GM18867 (cell line): ENCODE data around the gene POLR1B.
"Not testable (repeated sequence)": the region's sequence is repeated elsewhere in the genome, so short reads cannot be mapped to it uniquely, and the experiment has no call there.

Experiments used
- ATAC-seq: cut with Tn5 transposase; IDR thresholded peaks from one replicate; pipeline ENCODE4 v1.9.1; 2021; ENCODE audit warnings: mild to moderate bottlenecking, moderate library complexity; ENCODE audit not compliant: unreplicated experiment

POLR1B gene

GRCh38 chr2:112542123-112542983 lies at the start of gene POLR1B:
Gene POLR1B (plus strand): TSS chr2:112542465. CDS start chr2:112542495, 30 bp downstream.
- peak; percentile 81 for ATAC-seq

GRCh38 chr2:112493048-112493447 lies 49.2 kb upstream of the POLR1B start:
- no peak for ATAC-seq

- ATAC-seq = no peak
Observed at GRCh38 chr2:112493858-112494648, 48.2 kb upstream of the POLR1B start.

- ATAC-seq = no peak
Observed at GRCh38 chr2:112494828-112495227, 47.4 kb upstream of the POLR1B start.

DNA sequence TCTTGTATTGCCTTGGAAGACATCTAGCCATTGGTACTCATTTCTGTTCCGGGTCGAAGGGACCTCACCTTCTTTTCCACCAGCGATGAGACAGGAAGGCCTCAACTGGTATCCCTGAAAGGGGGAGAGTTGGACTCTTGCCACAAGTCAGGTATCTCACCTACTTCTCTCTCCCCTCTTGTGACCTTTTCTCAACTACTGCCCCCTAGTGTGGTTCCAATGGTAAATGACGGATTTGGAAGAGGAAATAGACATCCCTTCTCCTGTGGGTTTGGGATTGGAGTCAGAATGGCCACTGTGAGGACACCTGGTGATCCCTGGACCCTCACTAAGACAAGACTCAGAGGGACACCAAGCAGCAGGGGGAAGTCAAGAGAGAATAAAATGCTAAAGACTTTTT lies 46.4 kb upstream of the POLR1B start:
- ATAC-seq = not testable (repeated sequence)

DNA sequence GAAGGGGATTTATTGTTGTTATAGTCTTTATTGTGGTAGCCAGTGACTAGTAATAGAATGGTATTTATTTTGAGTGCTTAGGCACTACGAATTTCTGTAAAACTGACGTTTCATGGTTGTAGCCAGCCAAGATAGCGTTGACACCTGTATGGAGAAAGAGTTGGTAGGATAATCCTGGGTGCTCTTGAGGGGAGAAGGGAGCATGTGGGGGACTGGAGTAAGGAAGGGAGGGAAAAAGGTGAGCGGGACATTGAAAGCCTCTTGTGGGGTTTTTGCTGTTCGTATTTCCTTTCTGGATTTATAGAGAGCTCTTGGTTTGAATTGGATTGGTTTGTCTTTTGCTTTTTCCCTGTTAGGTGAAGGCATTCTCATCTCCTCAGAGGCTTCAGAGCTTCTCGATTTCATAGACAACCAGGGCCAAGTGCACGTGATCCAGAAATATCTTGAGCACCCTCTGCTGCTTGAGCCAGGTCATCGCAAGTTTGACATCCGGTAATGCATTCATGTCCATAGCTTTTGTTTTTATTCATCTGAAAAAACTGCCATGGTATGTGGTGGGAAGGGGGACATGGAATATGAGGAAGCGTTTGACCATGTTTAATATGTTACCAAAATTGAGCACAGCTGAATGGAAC lies 41.3 kb upstream of the POLR1B start:
- peak; percentile 61 for ATAC-seq

DNA sequence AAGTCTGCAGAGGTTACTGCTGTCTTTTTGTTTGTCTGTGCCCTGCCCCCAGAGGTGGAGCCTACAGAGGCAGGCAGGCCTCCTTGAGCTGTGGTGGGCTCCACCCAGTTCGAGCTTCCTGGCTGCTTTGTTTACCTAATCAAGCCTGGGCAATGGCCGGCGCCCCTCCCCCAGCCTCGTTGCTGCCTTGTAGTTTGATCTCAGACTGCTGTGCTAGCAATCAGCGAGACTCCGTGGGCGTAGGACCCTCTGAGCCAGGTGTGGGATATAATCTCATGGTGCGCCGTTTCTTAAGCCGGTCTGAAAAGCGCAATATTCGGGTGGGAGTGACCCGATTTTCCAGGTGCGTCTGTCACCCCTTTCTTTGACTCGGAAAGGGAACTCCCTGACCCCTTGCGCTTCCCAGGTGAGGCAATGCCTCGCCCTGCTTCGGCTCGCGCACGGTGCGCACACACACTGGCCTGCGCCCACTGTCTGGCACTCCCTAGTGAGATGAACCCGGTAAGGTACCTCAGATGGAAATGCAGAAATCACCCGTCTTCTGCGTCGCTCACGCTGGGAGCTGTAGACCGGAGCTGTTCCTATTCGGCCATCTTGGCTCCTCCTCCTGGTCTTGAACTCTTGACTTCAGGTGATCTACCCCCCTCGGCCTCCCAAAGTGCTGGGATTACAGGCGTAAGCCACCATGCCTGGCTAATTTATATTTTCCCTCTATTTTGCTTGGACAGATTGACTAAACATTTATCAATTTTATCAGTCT lies 32.8 kb upstream of the POLR1B start:
- not testable (repeated sequence) for ATAC-seq

- no peak for ATAC-seq
Observed at GRCh38 chr2:112516801-112517200, 25.5 kb upstream of the POLR1B start.

- no peak for ATAC-seq
Observed at GRCh38 chr2:112518807-112519206, 23.5 kb upstream of the POLR1B start.

DNA sequence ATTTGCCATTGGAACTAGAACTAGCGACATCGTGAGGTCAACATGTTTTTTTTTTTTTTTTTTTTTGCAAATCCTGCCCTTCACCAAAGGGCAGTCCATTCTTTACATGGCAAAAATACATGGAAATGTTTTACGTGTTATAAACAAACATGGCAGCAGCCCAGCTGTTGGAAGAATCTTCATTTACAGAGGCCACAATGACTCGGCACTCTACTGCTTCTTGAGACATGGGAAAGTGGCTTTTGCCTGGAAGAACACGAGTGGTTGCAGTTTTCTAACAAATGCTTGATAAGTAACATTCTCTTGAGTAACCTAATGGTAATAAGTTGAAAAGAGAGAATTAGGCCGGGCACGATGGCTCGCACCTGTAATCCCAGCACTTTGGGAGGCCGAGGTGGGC lies 22.8 kb upstream of the POLR1B start:
- no peak for ATAC-seq

DNA sequence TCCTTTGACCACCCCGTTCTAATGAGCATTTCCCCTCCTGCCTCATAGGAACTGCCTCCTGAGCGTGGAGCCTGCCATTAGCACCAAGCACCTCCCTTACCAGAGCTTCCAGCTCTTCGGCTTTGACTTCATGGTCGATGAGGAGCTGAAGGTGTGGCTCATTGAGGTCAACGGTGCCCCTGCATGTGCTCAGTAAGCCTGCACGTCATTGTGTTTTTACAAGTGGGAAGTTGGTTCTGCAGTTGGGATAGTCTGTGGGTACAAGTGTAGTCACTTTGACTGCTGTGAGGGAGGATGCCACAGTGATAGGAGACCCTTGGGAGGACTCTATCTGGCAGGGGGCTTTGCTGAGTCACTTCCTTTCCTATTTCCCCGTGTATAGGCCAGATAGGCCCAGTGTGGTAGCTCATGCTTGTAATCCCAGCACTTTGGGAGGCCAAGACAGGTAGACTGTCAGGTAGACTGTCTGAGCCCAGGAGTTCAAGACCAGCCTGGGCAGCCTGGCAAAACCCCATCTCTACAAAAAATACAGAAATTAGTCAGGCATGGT lies 22.0 kb upstream of the POLR1B start:
- ATAC-seq = no peak

GRCh38 chr2:112523291-112523777 lies 18.9 kb upstream of the POLR1B start:
- no peak for ATAC-seq

DNA sequence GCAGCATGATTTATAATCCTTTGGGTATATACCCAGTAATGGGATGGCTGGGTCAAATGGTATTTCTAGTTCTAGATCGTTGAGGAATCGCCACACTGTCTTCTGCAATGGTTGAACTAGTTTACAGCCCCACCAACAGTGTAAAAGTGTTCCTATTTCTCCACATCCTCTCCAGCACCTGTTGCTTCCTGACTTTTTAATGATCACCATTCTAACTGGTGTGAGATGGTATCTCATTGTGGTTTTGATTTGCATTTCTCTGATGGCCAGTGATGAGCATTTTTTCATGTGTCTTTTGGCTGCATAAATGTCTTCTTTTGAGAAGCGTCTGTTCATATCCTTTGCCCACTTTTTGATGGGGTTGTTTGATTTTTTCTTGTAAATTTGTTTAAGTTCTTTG lies 18.0 kb upstream of the POLR1B start:
- not testable (repeated sequence) for ATAC-seq

- ATAC-seq = no peak
Observed at GRCh38 chr2:112528541-112528940, 13.7 kb upstream of the POLR1B start.

- no peak for ATAC-seq
Observed at GRCh38 chr2:112529757-112530156, 12.5 kb upstream of the POLR1B start.

- no peak for ATAC-seq
Observed at GRCh38 chr2:112530728-112531127, 11.5 kb upstream of the POLR1B start.

GRCh38 chr2:112534826-112535225 lies 7.4 kb upstream of the POLR1B start:
- ATAC-seq = no peak

GRCh38 chr2:112536665-112537064 lies 5.6 kb upstream of the POLR1B start:
- ATAC-seq = not testable (repeated sequence)

DNA sequence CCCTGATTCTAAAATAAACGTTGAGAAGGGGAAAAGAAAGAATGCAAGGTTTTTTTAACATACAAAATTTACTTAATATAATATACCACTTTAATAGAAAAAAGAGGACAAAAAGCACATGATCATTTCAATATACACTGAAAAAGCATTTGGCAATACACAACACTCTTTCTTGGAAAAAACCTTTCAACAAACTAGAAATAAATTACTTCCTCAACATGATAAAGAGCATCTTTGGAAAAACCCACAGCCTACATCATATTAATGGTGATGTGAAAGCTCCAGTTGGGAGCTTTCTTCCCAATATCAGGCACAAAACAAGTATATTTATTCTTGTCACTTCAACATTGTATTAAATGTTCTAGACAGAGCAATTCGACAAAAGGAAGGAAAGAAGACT lies 3.0 kb upstream of the POLR1B start:
- ATAC-seq = no peak

DNA sequence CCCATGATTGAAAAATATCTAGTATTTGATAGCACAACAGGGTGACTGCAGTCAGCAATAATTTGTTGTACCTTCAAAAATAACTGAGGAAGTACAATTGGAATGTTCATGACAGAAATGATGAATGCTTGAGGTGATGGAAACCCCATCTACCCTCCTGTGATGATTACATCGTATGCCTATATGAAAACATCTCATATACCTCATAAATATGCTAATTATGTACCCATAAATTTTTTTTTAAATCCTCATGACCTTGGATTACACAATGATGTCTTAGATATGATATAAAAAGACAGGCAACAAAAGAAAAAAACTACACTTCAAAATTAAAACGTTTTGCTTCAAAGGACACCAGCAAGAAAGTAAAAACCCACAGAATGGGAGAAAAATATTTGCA lies 1.4 kb upstream of the POLR1B start:
- ATAC-seq = no peak
